ENCODE data around the gene KANSL1L. TPM values are rescaled to one million over a fixed set of nuclear protein-coding genes. Genes with fewer than 3 reads are reported as not detected.

KANSL1L gene
- total RNA-seq, 1 donor from 2014 or later = 39.6 TPM

DNA sequence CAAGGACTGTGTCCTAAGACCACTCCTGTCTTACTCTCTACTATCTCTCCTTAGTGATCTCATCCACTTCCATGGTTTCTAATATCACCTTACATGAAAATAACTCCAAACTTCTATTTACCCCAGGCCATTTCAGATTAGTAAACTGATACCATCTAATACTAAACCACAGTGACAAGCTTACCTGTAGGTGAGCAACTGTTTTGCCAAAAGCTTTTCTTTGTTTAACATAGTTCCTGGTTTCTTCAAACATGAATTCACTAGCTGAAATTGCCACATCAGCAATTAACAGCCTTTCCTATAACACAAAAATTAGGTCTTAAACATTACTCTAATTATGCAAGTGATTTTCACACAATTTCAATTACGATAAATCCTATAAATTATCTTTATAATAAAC, 31.9 kb upstream of the KANSL1L start:
- H3K27ac ChIP-seq = peak overlapping the region in 1 of 2 donors; percentile 21
- DNase-seq (ENCODE audit: low spot score in 2 of 2) = no peak
- peaks cover 6 to 48% of the 10 kb centered on the region in 2 donors for H3K36me3 ChIP-seq
- H3K27me3 ChIP-seq = no peaks in the 10 kb centered on the region
- no peak for TF ChIP-seq CTCF (IDR thresholded peaks at IDR 0.05)
- no peaks in the 10 kb centered on the region for H3K9me3 ChIP-seq
- intact Hi-C loops (cut with DNase I) = no loop called here
- peaks cover 0 to 2% of the 10 kb centered on the region in 2 donors for H3K4me1 ChIP-seq
- no peak overlapping the region for H3K4me3 ChIP-seq

DNA sequence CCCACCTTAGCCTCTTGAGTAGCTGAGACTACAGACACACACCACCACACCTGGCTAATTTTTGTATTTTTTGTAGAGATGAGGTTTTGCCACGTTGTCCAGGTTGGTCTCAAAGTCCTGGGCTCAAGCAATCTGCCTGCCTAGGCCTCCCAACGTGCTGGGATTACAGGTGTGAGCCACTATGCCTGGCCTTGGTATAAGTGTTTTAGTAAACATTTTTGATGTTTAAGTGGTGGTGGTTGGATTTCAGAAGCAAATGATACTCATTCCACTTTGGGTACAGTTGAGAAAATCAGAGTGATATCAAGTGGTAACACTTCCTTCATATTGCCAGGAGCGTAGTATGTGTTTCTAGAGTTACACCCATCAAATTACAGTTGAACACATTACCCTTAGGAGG, 28.6 kb upstream of the KANSL1L start:
- H3K36me3 ChIP-seq = peaks cover 11 to 35% of the 10 kb centered on the region in 2 donors
- no peak for TF ChIP-seq CTCF (IDR thresholded peaks at IDR 0.05)
- H3K27me3 ChIP-seq = no peaks in the 10 kb centered on the region
- H3K4me1 ChIP-seq = peaks cover 0 to 2% of the 10 kb centered on the region in 2 donors
- H3K9me3 ChIP-seq = no peaks in the 10 kb centered on the region
- intact Hi-C loops (cut with DNase I) = loop anchor here (2.0 kb wide), 1 partner anchor 127 kb away; no protein-coding TSS in a partner anchor
- H3K27ac ChIP-seq = no peak overlapping the region
- H3K4me3 ChIP-seq = no peak overlapping the region
- DNase-seq (ENCODE audit: low spot score in 2 of 2) = no peak

DNA sequence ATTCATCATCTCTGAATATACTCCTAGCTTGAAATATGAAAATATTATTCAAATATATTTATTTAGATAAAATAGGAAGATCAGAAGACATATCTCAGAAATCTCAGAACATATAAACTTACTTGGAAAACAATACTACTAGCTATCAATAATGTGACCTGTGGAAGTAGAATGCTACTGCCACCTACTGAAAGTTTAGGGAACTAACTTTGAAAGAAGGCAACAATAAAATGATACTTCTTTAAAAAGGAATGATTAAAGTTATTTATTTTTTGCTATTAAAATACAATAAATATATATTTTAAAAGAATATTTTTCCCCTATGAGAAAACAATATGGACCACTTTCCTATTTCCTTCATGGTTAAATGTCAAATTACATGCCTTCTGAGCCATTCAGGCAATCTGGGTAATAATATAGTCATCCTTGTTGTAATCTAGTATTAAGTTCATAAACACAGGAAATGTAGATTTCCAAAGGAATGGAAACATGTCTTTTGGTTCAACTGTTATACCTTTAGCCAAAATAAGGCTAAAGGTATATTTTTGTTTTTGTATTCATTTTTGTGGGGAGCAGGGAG, 28.1 kb upstream of the KANSL1L start:
- Histone ChIP-seq H3K4me1 (peaks cover 0 to 2% of the 10 kb centered on the region in 2 donors), H3K27ac (no peak overlapping the region), H3K4me3 (no peak overlapping the region), H3K27me3 (no peaks in the 10 kb centered on the region), H3K36me3 (peaks cover 9 to 30% of the 10 kb centered on the region in 2 donors), H3K9me3 (no peaks in the 10 kb centered on the region)
- TF ChIP-seq CTCF (IDR thresholded peaks at IDR 0.05) = peak in 2 of 3 experiments; percentile 73 to 80
- no peak for DNase-seq (ENCODE audit: low spot score in 2 of 2)
- intact Hi-C loops (cut with DNase I) = loop anchor here (2.0 kb wide), 1 partner anchor 126 kb away; no protein-coding TSS in a partner anchor

- Histone ChIP-seq H3K27ac (no peak overlapping the region), H3K36me3 (peaks cover 13 to 38% of the 10 kb centered on the region in 2 donors), H3K4me1 (no peaks in the 10 kb centered on the region), H3K9me3 (no peaks in the 10 kb centered on the region), H3K27me3 (no peaks in the 10 kb centered on the region), H3K4me3 (no peak overlapping the region)
- no peak for TF ChIP-seq CTCF (IDR thresholded peaks at IDR 0.05)
- DNase-seq (ENCODE audit: low spot score in 2 of 2) = no peak
- intact Hi-C loops (cut with DNase I) = loop anchor here (2.0 kb wide), 1 partner anchor 126 kb away; no protein-coding TSS in a partner anchor
Measured at GRCh38 chr2:210198326-210198725, 27.1 kb upstream of the KANSL1L start.

GRCh38 chr2:210197720-210198119, 26.5 kb upstream of the KANSL1L start:
- TF ChIP-seq CTCF (IDR thresholded peaks at IDR 0.05) = no peak
- Histone ChIP-seq H3K4me3 (no peak overlapping the region), H3K27ac (no peak overlapping the region), H3K27me3 (no peaks in the 10 kb centered on the region), H3K4me1 (no peaks in the 10 kb centered on the region), H3K9me3 (no peaks in the 10 kb centered on the region), H3K36me3 (peaks cover 13 to 33% of the 10 kb centered on the region in 2 donors)
- DNase-seq (ENCODE audit: low spot score in 2 of 2) = no peak
- intact Hi-C loops (cut with DNase I) = loop anchor here (1.0 to 2.0 kb wide), 2 partner anchors 125 to 220 kb away; no protein-coding TSS in a partner anchor
